ENCODE measurements around the gene ANAPC15.
"Not testable (repeated sequence)": the region's sequence is repeated elsewhere in the genome, so short reads cannot be mapped to it uniquely, and the experiment has no call there.

The ANAPC15 gene

GRCh38 chr11:72112143-72112977 is at the start of gene ANAPC15:
ANAPC15 (minus strand) TSS chr11:72112695; CDS start chr11:72111276, 1,419 bp downstream.
- peak; percentile 98 for DNase-seq

- DNase-seq = no peak
Observed at GRCh38 chr11:72160319-72160718, 47.8 kb upstream of the ANAPC15 start.

DNA sequence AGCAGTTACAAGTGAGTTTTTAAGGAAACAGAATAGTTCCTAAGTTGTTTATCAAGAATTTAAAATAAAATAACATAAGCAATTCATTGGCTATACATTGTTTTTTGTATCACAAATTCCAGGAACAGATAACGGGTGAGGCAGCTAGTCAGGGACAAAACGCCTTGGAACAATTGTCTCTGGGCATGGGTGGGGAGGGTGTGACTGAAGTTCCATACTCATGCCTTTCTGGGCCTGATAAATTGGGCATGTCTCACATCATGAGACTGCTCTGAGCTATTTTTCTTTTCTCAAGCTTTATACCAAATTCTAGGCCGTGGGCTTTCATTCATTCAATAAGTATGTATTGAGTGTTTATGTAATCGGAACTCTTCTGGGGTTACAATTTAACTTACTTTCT is 44.6 kb upstream of the ANAPC15 start:
- DNase-seq = no peak

GRCh38 chr11:72155751-72156150 is 43.3 kb upstream of the ANAPC15 start:
- no peak for DNase-seq

DNA sequence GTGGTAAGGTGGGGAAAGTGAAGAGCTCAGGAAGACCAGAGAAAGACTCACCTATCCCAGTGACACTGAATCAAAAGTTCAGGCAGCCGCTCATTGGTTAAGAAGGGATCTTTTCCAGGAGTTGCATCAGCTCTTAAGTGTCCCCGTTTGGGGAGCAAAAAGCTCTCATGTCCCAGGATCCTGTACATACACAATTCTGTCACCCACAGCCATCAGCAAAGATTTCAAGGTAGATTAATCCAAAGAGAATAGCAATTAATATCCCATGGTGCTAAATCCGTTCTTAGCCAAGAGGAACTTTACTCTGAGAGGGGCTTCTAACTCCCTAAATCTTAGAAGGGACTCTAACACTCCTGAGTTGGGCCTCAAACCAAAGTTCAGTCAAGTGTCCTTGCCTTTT is 42.3 kb upstream of the ANAPC15 start:
- DNase-seq = no peak

DNA sequence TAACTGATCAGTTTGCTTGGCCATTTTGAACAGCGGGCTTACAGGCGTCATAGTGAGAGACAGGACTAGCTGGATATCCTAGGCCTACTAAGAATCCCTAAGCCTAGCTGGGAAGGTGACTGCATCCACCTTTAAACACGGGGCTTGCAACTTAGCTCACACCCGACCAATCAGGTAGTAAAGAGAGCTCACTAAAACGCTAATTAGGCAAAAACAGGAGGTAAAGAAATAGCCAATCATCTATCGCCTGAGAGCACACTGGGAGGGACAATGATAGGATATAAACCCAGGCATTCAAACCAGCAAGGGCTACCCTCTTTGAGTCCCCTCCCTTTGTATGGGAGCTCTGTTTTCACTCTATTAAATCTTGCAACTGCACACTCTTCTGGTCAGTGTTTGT is 41.4 kb upstream of the ANAPC15 start:
- not testable (repeated sequence) for DNase-seq

- DNase-seq = no peak
Observed at GRCh38 chr11:72150882-72151281, 38.4 kb upstream of the ANAPC15 start.

DNA sequence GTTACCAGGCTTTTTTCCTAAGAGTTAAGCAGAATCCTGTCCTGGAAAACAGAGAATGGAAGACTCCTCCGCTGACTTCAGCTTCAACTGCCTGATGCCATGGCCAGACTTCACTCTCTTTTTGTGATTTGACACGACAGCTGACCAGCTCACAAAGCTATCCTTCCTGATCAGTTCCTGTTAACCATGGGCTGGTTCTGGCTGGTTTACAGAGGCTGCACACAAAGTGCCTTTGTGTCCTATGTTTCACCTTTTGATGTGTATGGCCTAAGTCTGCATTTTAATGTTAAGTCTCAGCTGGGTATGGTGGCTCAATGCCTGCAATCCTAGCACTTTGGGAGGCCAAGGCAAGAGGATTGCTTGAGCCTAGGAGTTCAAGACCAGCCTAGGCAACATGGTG is 34.1 kb upstream of the ANAPC15 start:
- no peak for DNase-seq

- no peak for DNase-seq
Observed at GRCh38 chr11:72144807-72145565, 32.5 kb upstream of the ANAPC15 start.

DNA sequence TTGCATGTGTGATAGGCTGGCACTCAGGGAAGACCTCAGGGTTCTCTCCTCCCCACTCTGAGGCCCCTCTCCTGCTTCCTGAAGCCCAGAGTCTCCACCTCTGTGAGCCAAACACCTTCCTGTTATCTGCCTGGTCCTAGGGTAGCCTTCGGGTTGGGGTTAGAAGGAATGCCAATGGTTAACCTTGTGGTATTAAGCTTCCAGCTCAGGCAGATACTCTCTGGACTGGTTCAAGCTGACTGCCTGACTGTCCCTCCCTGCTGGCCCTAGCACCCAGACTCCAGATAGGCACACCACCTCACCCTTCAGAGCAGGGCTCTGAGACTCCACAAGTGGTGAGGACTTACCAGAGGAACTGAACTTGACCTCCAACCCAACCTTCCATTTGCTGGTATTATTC is 30.0 kb upstream of the ANAPC15 start:
- DNase-seq = not testable (repeated sequence)

- DNase-seq = not testable (repeated sequence)
Observed at GRCh38 chr11:72142086-72142485, 29.6 kb upstream of the ANAPC15 start.

DNA sequence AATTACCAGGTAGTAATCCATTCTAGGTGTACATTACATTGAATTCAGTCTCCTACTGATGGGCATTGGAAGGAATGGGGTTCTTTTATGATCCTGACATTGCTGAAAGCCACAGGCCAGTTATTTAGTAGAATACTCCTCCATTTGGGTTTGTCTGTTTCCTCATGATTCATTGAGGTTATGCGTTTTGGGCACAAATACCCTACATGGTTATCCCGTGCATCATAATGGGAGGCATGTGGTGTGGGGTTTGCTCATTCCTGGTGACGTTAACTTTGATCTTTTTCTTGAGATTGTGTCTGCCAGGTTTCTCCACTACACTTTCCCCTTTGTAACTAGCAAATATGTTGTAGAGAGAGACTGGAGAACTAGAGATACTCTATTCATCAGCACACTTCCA is 28.6 kb upstream of the ANAPC15 start:
- DNase-seq = peak; percentile 11

- DNase-seq = no peak
Observed at GRCh38 chr11:72140661-72141060, 28.2 kb upstream of the ANAPC15 start.

DNA sequence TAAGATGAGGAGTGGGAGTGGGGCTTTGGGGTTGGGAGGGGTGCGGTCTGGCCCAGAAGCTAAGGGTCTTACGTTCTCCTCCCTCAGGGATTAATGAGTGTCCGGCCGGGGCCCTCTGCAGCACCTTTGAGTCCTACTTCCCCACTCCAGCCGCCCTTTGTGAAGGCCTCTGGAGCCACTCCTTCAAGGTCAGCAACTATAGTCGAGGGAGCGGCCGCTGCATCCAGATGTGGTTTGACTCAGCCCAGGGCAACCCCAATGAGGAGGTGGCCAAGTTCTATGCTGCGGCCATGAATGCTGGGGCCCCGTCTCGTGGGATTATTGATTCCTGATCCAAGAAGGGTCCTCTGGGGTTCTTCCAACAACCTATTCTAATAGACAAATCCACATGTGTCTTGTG is 27.0 kb upstream of the ANAPC15 start:
- no peak for DNase-seq

- no peak for DNase-seq
Observed at GRCh38 chr11:72138821-72139390, 26.4 kb upstream of the ANAPC15 start.

- no peak for DNase-seq
Observed at GRCh38 chr11:72136684-72137262, 24.3 kb upstream of the ANAPC15 start.

- no peak for DNase-seq
Observed at GRCh38 chr11:72135891-72136683, 23.6 kb upstream of the ANAPC15 start.

- not testable (repeated sequence) for DNase-seq
Observed at GRCh38 chr11:72135473-72135872, 23.0 kb upstream of the ANAPC15 start, which contains the start of gene FOLR3. FOLR3 (plus strand) TSS chr11:72135725; CDS start chr11:72135953, 228 bp downstream.

DNA sequence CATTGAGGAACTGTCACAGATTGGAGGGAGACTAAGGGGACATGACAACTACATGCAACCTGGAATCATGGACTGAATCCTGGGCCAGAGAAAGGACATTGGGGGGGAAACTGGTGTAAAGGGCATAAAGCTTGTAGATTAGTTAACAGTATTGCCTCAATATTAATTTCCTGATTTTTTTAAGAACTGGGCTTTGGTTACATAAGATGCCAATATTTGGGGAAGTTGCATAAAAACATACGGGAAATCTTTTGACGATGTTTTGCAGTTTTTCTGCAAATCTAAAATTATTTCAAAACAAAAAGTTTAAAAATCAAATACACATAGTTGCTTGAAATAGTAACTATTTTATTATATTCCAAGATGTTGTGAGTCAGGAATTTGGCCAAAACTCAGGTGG is 20.2 kb upstream of the ANAPC15 start:
- no peak for DNase-seq

DNA sequence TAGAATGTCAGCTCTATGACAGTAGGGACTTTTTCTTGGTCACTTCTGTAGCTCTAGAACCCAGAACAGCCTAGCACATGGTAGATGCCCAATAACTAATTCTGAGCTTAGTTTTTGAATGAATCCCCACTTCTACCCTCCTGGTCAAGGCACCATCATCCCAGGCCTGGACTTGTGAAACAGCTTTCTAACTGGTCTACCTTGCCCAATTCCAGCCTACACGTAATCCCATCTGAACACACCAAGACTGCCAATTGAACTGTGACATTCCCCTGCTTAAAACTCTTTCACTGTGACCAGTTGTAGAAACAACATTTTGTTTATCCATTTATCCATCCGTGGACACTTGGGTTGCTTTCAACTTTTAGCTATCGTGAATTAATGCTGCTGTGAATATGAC is 16.9 kb upstream of the ANAPC15 start:
- no peak for DNase-seq

- no peak for DNase-seq
Observed at GRCh38 chr11:72127923-72128322, 15.4 kb upstream of the ANAPC15 start.

- no peak for DNase-seq
Observed at GRCh38 chr11:72125956-72126355, 13.5 kb upstream of the ANAPC15 start.
